Sigmoid colon (tissue), 7 donors: Measurements from ENCODE around the gene CELF1. TPM values are rescaled to one million over a fixed set of nuclear protein-coding genes. Genes with fewer than 3 reads are reported as not detected.

Source experiments
- DNase-seq: peaks from one replicate; pipeline ENCODE4 v3.0.0-alpha.2; 2019
- H3K27ac ChIP-seq, 4 donors: fragments of 200-600 bp; sonication (generic); one replicate each; pipeline ENCODE4 v1.5.1; 2016 to 2019; ENCODE audit warnings: mild to moderate bottlenecking in 1 of 4
- H3K27me3 ChIP-seq, 3 donors: fragments of 200-600 bp; sonication (generic); one replicate each; pipeline ENCODE4 v1.5.1; 2019; ENCODE audit warnings: mild to moderate bottlenecking in 1 of 3
- H3K36me3 ChIP-seq, 4 donors: fragments of 200-600 bp; sonication (generic); one replicate each; pipeline ENCODE4 v1.5.1; 2016 to 2019
- H3K4me1 ChIP-seq, 4 donors: fragments of 200-600 bp; sonication (generic); one replicate each; pipeline ENCODE4 v1.5.1; 2017 to 2019
- H3K4me3 ChIP-seq, 4 donors: fragments of 200-600 bp; sonication (generic); one replicate each; pipeline ENCODE4 v1.5.1; 2017 to 2019; ENCODE audit warnings: mild to moderate bottlenecking in 2 of 4, moderate library complexity in 1 of 4
- H3K9me3 ChIP-seq, 4 donors: fragments of 200-600 bp in 3 of 4; sonication (generic) in 3 of 4; one replicate each; pipeline versions ENCODE4 v1.5.1 to v1.6.1; 2013 to 2019
- CTCF ChIP-seq, 4 experiments: fragments of 450-650 bp in 3 of 4; fragments of 200-600 bp in 1 of 4; IDR thresholded peaks; one replicate each; pipeline ENCODE4 v1.5.1; 2016 to 2019; ENCODE audit warnings: antibody characterized with exemption in 4 of 4, mild to moderate bottlenecking in 3 of 4, moderate library complexity in 2 of 4
- EP300 ChIP-seq, 4 donors: sonication (generic); formaldehyde crosslinking; IDR thresholded peaks; one replicate each; pipeline ENCODE4 v1.6.1; 2017; ENCODE audit warnings: antibody characterized with exemption in 4 of 4
- POLR2A ChIP-seq, 2 donors: fragments of 450-650 bp; IDR thresholded peaks; one replicate each; pipeline ENCODE4 v1.6.1; 2016; ENCODE audit warnings: antibody characterized with exemption in 2 of 2, mild to moderate bottlenecking in 2 of 2, moderate library complexity in 2 of 2
- POLR2AphosphoS5 ChIP-seq, 4 donors: sonication (generic); formaldehyde crosslinking; IDR thresholded peaks; one replicate each; pipeline ENCODE4 v1.6.1; 2017; ENCODE audit warnings: antibody characterized with exemption in 4 of 4
- WGBS, 2 donors: extraction: QIAGEN DNeasy Blood & Tissue Kit; methylation state at CpG; one replicate each; pipeline ENCODE4 v1.1.7; 2013; 5-methylcytosine and 5-hydroxymethylcytosine counted together
- intact Hi-C: fragments of 100-400 bp; cut with DNase I; formaldehyde crosslinking; loops from one replicate; pipeline ENCODE4 v1.15.1; 2023
- polyA plus RNA-seq, 3 donors: library from polyadenylated mRNA; stranded (reverse); fragments of 200-250 nt; gene quantifications; one replicate each; pipeline ENCODE4 v1.2.3, GENCODE V29; 2013
- total RNA-seq, 4 donors: library from RNA; depleted of rRNA; stranded (reverse); fragments of >200 nt; gene quantifications; one replicate each; pipeline ENCODE4 v1.1.0, GENCODE V29; 2016
- donor health status: healthy with polysubstance abuse.
- donor health status: Bipolar disorder and iron deficiency.
- donor health status: healthy.

The CELF1 gene
- total and polyA plus RNA-seq, 7 donors = 9.0 to 188 (median 87.2) TPM

DNA sequence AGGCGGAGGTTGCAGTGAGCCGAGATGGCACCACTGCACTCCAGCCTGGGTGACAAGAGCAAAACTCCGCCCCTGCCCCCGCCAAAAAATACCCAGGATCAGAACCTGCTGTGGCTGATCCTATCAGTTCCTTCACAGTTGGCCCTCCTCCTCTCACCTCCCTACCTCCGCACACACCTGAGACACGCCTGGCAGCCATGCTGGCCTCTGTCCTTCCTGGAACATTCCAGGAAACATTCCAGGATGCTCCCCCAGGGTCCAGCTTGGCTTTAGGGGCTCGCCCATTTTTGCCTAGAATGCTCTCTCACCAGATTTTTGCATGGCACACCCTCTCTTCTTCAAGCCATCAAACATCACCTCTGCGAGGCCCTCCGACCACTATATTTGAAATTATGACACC lies 106.1 kb downstream of the CELF1 start:
- no peaks in the 10 kb centered on the region for H3K4me1 ChIP-seq
- no peaks in the 10 kb centered on the region for H3K9me3 ChIP-seq
- H3K36me3 ChIP-seq = no peaks in the 10 kb centered on the region
- H3K27ac ChIP-seq = no peak overlapping the region
- no peak for DNase-seq
- 82 to 89% methylated on average over 9 of the region's 9 CpGs for WGBS, 2 donors
- intact Hi-C loops = no loop called here
- TF ChIP-seq CTCF (IDR thresholded peaks at IDR 0.05) (no peak), POLR2A (IDR thresholded peaks at IDR 0.05) (no peak), EP300 (IDR thresholded peaks at IDR 0.05) (no peak), POLR2AphosphoS5 (IDR thresholded peaks at IDR 0.05) (no peak)
- no peak overlapping the region for H3K4me3 ChIP-seq
- no peaks in the 10 kb centered on the region for H3K27me3 ChIP-seq

GRCh38 chr11:47445840-47446239 lies 107.1 kb downstream of the CELF1 start:
- Histone ChIP-seq H3K27me3 (no peaks in the 10 kb centered on the region), H3K9me3 (no peaks in the 10 kb centered on the region), H3K27ac (no peak overlapping the region), H3K4me1 (no peaks in the 10 kb centered on the region), H3K4me3 (no peak overlapping the region), H3K36me3 (no peaks in the 10 kb centered on the region)
- intact Hi-C loops = no loop called here
- no peak for DNase-seq
- no peak for TF ChIP-seq EP300 (IDR thresholded peaks at IDR 0.05)
- WGBS, 2 donors = 96 to 97% methylated on average over 4 of the region's 4 CpGs

- Histone ChIP-seq H3K9me3 (no peaks in the 10 kb centered on the region), H3K4me3 (no peak overlapping the region), H3K36me3 (no peaks in the 10 kb centered on the region), H3K4me1 (no peaks in the 10 kb centered on the region), H3K27ac (no peak overlapping the region), H3K27me3 (no peaks in the 10 kb centered on the region)
- DNase-seq = no peak
- intact Hi-C loops = no loop called here
- WGBS, 2 donors = 77 to 81% methylated on average over 3 of the region's 3 CpGs
- no peak for TF ChIP-seq POLR2AphosphoS5 (IDR thresholded peaks at IDR 0.05)
- TF ChIP-seq EP300 (IDR thresholded peaks at IDR 0.05) = no peak
- no peak for TF ChIP-seq CTCF (IDR thresholded peaks at IDR 0.05)
- TF ChIP-seq POLR2A (IDR thresholded peaks at IDR 0.05) = no peak
These were observed 109.1 kb downstream of the CELF1 start for GRCh38 chr11:47443817-47444216.

DNA sequence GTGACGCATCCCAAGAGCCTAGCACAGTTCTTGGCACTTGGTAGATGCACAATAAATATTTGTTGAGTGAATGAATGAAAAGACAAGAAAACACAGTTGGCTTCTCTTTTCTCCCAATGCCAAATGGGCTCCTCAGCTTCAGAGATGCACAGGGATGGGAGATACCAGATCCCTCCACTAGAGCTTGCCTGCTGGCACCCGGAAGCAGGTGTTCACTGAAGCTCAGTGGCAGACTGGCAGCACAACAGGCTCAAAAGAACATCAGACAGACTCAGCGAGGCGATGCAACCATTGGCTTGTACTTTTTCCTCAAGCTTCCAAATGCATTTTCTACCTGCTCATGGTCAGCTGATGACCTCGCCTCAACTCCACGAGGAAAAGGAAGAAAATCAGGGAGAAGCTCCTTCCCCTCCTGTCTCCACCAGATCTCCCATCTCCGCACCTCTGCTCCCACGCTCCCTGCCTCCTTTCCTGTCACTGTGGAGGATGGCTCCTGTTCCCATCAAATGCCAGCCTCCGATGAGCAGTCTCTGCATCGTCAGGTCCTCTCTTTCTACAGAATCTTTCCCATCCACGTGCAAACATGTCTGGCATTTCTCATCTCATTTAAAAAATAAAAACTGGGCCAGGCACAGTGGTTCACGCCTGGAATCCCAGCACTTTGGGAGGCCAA lies 109.8 kb downstream of the CELF1 start:
- WGBS, 2 donors = 87 to 90% methylated on average over 12 of the region's 12 CpGs
- Histone ChIP-seq H3K4me1 (peaks cover 0 to under 1% (median 0%) of the 10 kb centered on the region in 4 donors), H3K27me3 (no peaks in the 10 kb centered on the region), H3K36me3 (no peaks in the 10 kb centered on the region), H3K9me3 (no peaks in the 10 kb centered on the region), H3K27ac (no peak overlapping the region), H3K4me3 (no peak overlapping the region)
- DNase-seq = no peak
- TF ChIP-seq POLR2A (IDR thresholded peaks at IDR 0.05) (no peak), CTCF (IDR thresholded peaks at IDR 0.05) (no peak), EP300 (IDR thresholded peaks at IDR 0.05) (no peak), POLR2AphosphoS5 (IDR thresholded peaks at IDR 0.05) (no peak)
- intact Hi-C loops = no loop called here

DNA sequence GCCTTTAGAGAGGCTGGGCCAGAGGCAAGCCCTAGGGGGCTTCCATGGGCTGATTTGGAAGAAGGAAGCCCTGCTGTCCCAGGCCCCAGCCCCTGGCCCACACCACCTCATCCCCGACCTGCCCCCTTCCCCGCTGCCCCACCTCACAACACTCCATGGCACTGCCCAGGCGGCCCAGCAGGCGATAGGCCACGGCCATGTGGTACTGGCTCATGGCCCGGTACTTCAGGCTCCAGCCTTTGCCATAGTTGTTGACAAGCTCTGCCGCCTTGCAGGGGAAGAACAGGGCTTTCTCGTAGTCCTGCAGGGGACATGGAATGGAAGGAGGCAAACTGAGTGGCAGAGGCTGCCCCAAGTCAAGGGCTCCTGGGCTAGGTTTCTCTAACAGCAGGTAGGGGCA lies 110.4 kb downstream of the CELF1 start:
- H3K4me1 ChIP-seq = peaks cover 0 to 6% (median 5%) of the 10 kb centered on the region in 4 donors
- no peak for DNase-seq
- H3K27ac ChIP-seq = no peak overlapping the region
- intact Hi-C loops = no loop called here
- TF ChIP-seq EP300 (IDR thresholded peaks at IDR 0.05) (no peak), POLR2AphosphoS5 (IDR thresholded peaks at IDR 0.05) (no peak), POLR2A (IDR thresholded peaks at IDR 0.05) (no peak), CTCF (IDR thresholded peaks at IDR 0.05) (no peak)
- H3K27me3 ChIP-seq = no peaks in the 10 kb centered on the region
- H3K4me3 ChIP-seq = no peak overlapping the region
- H3K9me3 ChIP-seq = no peaks in the 10 kb centered on the region
- H3K36me3 ChIP-seq = no peaks in the 10 kb centered on the region
- 92 to 95% methylated on average over 8 of the region's 8 CpGs for WGBS, 2 donors
